GM21619 (cell line): Measurements from ENCODE around the gene CIAO2B.

ENCODE experiments used
- ATAC-seq: cut with Tn5 transposase; IDR thresholded peaks from one replicate; pipeline ENCODE4 v1.9.1; 2021; ENCODE audit not compliant: unreplicated experiment

The CIAO2B gene

DNA sequence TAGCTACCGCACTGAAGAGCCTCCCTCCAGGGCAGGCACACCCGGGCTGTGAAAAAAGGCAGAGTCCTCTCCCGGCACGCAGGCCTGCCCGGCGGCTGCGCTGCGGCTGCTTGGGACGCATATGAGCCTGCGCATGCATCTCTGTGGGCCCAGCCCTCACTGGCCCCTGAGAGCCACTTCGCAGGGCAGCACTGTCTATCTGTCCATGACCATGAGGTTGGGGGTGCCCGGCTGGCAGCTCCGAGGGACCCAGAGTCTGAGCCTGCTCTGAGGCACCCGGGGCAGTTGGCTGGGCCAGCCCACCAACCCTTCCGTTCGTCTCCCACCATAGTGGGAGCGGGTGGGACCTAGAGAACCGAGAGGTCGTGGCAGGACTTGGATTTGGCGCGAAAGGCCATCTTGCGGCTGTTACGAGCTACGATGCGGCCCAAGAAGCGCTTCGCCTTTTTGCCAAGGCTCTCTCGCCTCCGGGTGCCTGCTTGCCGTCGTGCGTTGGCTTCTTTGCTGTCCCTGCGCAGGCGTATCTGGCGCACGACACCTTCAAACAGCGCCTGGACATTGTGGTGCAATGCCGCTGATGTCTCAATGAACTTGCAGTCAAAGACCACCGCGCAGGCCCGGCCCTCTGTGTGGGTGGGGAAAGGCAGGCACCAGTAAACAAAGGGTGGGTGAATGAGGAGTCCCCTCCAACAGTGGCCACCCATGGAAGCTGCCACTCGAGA is 12.3 kb downstream of the CIAO2B start:
- no peak for ATAC-seq

DNA sequence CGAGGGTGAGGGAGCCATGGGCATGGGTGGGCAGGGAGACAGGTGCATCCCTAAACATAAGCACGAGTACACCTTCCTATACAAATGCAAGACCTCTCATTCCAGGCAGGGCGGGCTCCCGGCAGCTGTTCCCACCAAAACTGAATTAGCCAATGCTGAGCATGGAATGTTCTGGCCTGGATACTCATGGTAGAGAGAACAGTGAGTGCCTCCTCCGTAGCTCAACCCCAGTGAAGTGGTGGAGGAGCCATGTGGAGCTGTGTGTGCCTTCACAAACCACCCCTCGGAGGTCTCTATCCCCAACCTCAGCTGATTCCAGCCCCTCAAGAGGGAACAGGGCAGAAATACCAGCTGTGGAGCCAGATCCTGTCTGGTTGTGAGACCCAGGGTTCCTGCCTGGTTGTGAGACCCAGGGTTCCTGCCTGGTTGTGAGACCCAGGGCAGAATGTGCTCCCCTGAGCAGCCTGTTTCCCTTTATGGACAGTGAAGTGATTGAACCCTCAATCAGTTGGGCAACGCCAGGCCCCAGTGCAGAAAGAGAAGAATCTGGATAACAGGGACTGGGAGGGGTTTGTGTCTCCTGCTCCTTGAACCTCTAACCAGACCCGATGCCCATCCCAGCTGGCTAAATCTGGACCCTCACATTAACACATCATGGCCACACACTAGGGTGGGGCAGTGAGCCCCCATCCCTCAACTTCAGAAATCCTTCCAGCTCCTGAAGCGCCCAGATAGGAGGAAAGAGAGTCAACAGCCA is 13.1 kb downstream of the CIAO2B start:
- no peak for ATAC-seq

DNA sequence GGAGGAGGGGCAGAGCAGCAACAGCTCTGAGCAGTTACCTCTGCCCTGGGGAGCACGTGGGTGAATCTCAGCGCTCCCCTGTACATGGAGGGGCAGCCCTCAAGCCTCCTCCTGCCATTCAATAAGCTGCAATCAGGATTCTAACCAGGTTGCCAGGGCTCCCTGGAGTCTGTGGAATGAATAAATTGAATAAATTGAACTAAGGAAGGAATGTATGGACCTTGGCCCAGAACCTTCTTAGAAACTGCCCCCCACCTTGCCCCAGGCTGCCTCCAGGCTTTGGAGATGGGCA is 14.0 kb downstream of the CIAO2B start:
- ATAC-seq = no peak

DNA sequence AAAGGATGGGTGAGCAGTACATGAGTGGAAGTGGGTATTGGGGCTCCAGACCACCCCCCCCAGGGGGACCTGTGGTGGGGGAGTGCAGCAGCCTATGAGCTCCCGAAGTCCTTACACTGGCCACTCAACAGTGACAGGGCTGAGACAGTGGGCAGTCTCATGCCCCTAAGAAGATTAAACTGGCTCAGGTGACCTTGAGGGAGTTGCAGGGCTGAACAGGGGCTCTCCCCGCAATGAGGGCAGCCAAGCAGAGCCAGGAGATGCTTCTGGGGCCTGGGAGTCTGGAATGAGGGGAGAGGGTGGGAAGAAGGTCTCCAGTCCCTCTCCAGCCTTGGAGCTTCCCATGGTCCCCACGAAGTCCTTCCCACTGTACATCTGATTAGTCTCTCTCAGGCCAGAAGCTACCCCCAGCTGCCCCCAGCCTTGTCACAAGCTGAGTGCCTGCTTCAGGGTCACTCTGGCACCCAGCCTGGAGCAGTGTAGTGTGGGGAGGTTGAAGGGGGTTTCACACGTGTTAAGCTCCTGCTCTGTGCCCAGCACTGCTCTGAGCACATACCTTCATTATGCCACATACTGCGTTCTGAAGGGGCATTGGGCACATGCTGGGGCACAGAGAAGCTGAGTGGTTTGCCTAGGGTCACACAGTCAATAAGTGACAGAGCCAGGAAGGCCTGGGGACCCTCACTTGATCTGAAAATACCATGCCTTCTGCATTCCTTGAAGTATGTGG is 14.5 kb downstream of the CIAO2B start:
- no peak for ATAC-seq

DNA sequence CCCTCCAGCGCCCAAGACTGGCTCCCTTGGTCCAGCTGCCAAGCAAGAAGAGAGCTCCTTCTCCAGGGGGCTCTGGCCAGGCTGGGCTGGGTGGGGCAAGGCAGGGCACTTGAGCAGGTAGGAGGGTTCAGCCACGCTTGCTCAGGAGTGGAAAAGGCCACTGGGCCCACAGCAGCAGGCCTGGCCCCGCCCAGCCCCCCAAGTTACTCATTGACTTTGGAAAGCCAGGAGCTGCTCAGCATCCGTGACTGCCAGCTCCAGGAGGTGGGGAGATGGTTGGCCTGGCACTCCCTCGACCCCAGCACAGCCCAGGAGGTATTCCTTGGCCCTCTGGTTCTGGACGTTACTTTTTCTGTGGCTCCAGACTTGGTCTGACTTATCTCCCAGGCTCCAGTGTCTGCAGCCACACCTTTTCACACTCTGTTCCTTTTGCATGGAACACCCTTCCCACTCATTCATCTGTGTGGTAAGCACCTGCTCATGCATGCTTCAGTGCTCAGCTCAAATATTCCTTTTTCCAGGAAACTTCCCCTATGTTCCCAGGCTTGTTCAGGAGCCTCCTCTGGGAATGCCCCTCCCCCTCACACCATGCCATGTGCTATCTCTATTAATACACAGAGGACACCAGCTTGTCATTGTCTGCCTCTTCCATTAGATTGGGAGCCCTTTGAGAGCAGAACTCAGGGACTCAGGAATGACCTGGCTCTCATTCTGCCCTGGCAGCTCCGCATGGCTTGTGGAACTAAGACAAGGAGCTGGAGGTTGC is 15.2 kb downstream of the CIAO2B start, which contains the start of gene CDH16:
TSS of gene CDH16 (minus strand) at position 83 of the 766 bp plus-strand sequence. CDS start 820 bp downstream, outside the sequence.
- no peak for ATAC-seq

DNA sequence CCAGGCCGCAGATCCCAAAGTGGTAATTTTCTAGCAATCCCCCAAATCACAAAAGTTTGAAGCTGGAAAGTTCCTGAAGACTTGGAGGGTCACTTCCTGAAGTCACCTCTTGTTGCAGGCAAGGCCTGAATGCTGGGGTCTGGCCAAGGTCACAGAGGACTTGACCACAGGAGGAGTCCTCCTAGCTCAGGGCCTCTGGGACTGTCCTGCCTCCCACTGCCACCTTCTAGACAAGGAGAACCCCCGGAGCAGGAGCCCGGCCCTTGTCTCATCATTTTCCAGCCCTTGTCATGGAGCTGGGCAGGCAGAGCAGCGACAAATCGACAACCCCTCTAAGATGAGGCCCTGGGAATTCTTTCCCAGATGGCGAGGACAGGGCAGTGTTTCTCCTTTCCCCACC is 15.8 kb downstream of the CIAO2B start:
- no peak for ATAC-seq

DNA sequence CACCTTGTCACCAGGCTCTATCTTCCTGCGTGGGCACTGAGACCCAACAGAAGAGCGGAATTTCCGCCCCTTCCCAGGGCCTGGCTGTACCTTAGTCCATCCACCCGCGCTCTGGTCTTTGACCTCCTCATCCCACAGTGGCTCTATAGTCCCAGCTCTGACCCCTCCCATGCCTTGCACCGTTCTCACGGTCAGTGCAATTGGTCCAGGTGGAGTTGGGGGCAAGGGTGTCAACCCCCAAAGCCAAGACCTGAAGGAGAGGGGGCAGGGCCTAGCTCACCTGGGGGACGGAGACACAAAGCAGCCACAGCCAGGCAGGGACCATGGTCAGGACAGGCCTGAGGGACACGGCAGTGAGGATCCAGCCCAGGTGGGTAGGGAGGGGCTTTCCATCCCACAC is 16.5 kb downstream of the CIAO2B start:
- no peak for ATAC-seq

DNA sequence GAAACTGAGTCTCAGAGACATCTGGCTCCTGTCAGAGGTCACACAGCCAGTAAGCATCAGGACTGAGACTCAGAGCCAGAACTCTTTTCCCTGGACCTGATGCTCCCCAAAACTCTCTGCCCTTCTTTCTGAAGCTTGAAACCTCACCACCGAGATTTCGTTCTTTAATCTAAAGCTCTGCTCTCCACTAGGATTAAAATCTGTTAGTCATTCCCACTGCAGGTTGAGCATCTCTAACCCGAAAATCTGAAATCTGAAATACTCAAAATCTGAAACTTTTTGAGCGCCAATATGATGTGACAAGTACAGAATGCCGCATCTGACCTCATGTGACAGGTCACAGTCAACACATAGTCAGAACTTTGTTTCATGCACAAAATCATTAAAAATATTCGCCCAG is 17.7 kb downstream of the CIAO2B start:
- no peak for ATAC-seq

DNA sequence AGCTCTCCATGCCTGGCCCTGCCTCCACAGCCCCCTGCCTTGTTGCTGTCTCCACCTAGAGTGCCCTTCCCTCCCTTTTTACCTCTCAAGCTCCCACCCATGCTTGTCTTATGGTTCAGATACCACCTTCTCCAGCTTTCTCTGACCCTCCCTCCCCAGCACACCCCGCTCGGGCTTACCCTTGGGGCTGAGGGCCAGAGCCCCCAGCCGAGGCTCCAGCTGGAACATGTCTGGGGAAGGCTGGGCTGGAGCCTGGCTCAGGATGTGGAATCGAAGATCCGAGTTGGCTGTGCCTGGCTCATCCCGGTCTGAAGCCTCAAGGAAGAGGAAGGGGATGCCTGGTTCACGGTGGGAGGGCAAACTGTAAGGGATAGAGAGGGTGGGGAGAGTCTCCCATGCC is 19.2 kb downstream of the CIAO2B start:
- ATAC-seq = no peak

DNA sequence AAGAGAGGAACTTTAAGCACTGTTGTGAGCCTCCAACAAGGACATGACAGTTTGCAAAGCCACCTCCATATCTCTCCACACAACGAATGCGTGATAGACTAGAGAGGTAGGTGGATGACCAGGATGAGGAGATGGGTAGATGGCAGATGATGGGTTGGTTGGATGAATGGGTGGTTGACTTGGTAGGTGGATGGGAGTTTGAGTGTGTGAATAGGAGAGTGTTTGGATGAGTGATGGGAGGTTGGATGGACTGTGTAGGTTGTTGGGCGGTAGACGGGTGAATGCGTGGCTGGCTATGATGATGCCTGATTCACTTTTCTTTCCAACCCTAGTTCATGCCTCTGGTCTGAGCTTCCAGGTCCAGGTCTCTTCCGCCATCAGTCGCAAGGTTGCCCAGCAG is 19.7 kb downstream of the CIAO2B start:
- ATAC-seq = no peak

DNA sequence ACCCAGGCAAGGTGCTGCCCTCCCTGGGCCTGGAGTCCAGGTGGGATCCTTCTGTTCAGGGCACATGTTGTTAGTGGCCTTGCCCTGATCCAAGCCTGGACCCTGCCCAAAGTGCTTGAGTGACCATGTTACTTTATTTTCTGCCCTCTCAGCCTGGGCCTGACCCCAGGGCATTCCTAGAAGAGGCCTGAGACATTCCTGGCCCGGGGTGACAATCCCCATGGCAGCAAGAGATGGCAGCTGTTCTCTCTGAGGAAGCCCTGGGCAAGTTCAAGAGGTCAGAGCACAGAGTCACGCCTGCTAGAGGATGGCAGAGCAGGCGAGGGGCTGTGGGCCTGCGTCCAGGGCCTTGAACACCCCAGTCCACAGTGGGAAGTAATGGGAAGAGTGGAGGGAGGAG is 20.5 kb downstream of the CIAO2B start:
- ATAC-seq = no peak

DNA sequence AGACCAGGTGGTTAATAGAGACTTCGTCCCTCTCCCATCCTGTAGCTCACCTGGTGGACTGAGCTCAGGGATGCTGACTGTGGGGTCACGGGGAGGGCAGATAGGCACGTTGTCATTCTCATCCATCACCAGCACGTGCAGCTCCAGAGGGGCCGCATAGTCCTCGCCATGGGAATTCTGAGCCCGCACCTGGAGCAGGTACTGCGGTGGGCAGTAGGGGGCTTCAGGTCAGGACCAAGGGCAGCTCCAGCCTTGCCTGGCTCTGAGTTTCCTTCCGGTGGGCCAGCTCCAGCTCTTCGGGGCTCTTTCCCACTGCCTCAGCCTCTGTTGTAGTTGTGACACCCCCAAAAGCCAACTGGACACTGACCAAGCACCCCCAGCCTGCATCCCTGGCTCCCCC is 21.1 kb downstream of the CIAO2B start:
- ATAC-seq = no peak

DNA sequence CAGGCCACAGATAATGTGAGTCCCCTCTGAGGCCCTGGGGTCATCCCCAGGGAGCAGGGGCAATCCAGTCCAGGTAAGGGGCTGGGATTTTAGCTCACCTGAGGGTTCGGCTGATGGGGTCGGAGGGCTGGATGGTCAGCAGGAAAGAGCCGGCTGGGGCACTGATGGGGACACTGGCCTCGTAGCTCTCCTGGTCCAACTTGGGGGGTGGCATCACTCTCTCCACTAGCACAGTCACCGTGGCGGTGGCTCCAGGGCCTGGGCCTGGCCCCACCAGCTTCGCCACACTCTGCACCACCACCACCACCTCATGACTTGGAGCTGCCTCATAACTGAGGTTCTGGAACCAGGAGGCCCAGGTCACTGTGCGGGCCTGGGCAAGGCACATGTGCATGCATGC is 22.4 kb downstream of the CIAO2B start:
- ATAC-seq = no peak

DNA sequence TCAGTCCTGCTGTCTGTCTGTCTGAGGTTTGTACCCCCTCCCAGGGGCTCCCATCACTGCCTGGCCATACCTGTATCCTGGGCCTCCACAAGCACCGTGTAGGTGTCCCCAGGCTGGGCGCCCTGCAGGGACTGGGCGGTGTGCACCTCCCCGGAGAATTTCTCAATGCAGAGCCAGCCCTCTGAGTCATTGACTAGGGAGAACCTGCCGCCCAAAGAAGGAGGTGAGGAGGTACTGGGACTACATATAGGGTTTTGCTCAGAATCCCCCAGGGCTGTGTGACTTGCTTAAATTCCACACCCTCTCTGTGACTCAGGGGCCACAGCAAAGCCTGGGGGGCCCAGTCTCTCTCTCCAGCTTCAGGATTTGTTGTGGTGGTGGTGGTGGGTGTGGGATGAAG is 23.1 kb downstream of the CIAO2B start:
- ATAC-seq = no peak

DNA sequence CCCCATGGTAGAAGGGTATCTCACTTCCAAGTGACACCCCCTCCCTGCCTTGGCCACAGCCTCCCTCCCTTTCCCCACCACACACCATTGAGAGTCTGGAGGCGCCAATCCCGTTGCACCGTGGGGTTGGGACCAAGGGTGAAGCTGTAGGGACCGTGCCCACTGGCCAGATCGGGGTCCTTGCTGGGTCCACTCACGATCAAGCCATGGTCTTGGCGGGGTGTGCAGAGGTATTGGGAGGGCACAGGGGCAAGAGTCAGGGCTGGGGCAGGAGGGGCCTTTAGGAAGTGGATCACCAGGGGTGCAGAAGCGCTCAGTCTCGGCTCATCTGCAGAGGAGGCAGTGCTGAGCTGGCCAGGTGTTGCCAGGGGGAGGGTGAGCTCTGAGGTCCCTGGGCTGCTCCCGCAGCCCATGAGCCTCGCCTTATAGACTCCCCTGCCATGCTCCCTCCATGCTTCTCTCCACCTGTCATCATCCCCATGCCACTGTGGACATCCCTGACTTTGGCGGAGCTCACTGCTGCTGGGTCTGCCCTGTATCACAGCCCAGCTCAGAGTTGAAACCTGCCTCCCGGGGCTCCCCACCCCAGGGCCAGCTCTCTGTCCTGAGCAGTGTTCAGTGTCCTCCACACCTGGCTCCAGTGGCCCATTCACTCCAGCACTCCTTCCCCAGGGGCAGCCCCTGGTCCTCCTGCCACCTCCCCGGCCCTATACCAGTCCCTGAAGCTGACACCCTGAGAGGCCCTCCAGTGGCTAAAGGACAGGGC is 23.8 kb downstream of the CIAO2B start:
- ATAC-seq = no peak

DNA sequence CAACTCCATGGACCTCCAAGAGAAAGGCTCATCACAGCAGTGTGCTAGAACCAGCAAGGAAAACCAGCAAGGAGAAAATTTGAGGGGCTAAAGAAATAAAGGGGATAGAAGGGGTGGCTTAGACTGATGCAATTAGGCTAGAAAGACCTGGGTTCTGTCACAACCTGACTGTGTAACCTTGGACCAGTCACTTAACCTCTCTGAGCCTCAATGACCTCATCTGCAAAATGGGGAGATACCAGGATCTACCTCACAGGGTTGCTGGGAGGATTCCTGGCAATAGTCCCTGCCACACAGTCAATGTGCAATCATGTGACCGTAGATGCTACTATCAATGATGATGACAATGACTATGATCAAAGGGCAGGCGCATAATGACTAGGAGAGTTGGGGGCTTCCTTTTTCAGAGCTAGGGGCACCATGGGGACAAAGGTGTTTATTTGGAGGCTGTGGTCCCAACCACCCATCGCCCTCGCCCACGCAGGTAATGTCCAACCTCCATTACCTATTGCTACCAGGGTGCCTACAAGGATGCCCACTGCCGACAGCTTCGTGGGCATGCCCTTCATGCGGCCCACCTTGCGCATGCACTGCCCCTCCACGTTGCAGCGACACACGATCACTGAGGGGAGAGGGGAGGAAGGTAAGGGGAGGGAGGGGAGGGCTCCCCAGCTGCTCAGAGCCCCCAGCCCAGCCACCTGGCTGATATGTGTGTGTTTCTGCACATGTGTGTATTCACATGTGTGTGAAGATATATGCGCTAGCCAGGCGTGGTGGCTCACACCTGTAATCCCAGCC is 25.2 kb downstream of the CIAO2B start:
- no peak for ATAC-seq

DNA sequence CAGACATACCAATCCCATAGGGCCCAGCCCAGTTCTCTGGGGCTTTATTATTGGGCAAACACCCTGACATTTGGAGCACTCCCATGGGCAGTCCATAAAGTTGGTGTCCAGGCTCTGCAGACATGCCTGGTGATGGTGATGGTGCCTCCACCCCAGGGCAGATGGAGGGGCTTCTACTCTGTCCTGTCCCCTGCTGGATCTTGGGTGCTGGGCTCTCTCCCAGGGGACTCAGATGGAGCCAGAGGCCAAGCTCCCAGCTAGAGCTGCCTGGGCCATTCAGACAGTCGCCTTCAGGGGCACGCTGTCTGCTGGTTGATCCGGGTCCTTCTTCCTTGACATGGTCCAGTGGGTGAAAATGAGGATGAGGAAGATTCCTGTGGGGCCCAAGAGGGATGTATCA is 26.1 kb downstream of the CIAO2B start:
- no peak for ATAC-seq

DNA sequence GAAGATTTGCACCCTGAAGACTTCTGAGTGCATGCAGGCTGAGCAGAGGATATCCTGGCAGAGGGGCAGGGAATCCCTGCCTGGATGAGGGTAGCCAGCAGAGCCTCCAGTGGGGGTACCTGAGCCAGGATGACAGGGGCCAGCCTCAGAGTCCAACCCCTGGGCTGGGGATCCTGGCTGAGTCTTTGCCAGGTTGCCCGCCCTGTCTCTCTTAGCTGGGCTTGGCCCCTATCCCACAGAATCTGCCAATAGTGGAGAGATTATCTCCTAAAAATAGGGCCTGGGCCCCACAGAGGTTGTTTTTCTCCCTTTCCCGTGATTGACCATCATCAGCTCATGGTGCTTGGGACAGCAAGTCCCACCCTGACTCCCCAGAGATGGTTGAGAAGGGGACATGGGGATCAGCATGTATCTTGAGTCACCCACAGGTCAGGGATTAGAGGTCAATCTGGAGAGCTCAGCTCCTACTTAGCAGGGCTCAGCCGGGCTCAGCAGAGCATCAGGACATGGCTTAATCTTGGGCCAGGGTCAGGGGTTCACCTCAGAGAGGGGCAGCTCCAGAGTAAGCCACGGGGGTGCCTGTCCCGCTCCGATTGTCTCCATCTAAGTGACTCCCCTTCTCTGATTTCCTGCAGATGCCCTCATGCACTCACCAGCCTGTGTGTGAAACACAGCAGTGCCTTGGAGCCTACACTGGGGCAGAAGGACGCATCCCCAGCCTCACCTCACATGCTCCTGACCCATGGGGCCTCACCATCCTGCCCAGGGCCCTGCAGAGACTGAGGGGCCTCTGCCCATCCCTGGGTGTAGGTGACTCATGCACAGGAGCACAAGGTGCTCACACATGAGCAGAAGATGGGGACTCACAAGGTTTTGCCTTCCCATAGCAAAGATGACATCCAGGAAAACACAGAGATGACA is 27.0 kb downstream of the CIAO2B start:
- ATAC-seq = no peak
